Fibroblast of lung (primary cell): Measurements from ENCODE around the gene C10orf71. TPM values are rescaled to one million over a fixed set of nuclear protein-coding genes. Genes with fewer than 3 reads are reported as not detected.

Source experiments
- DNase-seq, 2 donors: peaks; one replicate each; pipeline versions ENCODE4 v3.0.0 to v3.0.0-alpha.2; 2010; ENCODE audit warnings: low read depth in 2 of 2
- H2AFZ ChIP-seq: 2 replicates; pipeline ENCODE4 v1.5.1; 2012; ENCODE audit warnings: low read length, control low read depth, inconsistent platforms
- H3K27ac ChIP-seq: 2 replicates; pipeline ENCODE4 v1.5.1; 2011; ENCODE audit warnings: low read length, control low read depth; ENCODE audit not compliant: insufficient read depth
- H3K27me3 ChIP-seq: 2 replicates; pipeline ENCODE4 v1.5.1; 2011; ENCODE audit warnings: mild to moderate bottlenecking, low read length; ENCODE audit not compliant: control insufficient read depth, insufficient read depth
- H3K36me3 ChIP-seq: 2 replicates; pipeline ENCODE4 v1.5.1; 2011; ENCODE audit warnings: low read length; ENCODE audit not compliant: control insufficient read depth, insufficient read depth
- H3K4me1 ChIP-seq: 2 replicates; pipeline ENCODE4 v1.5.1; 2011; ENCODE audit warnings: low read length; ENCODE audit not compliant: control insufficient read depth, insufficient read depth; ENCODE audit errors: extremely low read depth
- H3K4me2 ChIP-seq: 2 replicates; pipeline ENCODE4 v1.5.1; 2011; ENCODE audit warnings: low read length, control low read depth; ENCODE audit not compliant: insufficient read depth; ENCODE audit errors: extremely low read depth
- H3K4me3 ChIP-seq, 4 experiments: fragments of 200-600 bp in 1 of 4; sonication (generic) in 1 of 4; replicated peaks in 1 of 4; 2 replicates each; pipeline ENCODE4 v1.5.1; 2011 to 2016; ENCODE audit warnings: low read length in 4 of 4, low read depth in 3 of 4, mild to moderate bottlenecking in 3 of 4, control low read depth in 2 of 4, inconsistent platforms in 1 of 4, mixed read lengths in 1 of 4; ENCODE audit not compliant: insufficient read depth in 1 of 4; ENCODE audit errors: control extremely low read depth in 1 of 4
- H3K79me2 ChIP-seq: 2 replicates; pipeline ENCODE4 v1.5.1; 2012; ENCODE audit warnings: mild to moderate bottlenecking, low read length, inconsistent platforms; ENCODE audit not compliant: control insufficient read depth, insufficient read depth
- H3K9ac ChIP-seq: 2 replicates; pipeline ENCODE4 v1.5.1; 2011; ENCODE audit warnings: mild to moderate bottlenecking, low read length, control low read depth; ENCODE audit not compliant: insufficient read depth
- H3K9me3 ChIP-seq: 2 replicates; pipeline ENCODE4 v1.5.1; 2012; ENCODE audit warnings: low read depth, low read length; ENCODE audit not compliant: control insufficient read depth, insufficient read depth
- H4K20me1 ChIP-seq: 2 replicates; pipeline ENCODE4 v1.5.1; 2011; ENCODE audit warnings: low read length; ENCODE audit not compliant: control insufficient read depth, insufficient read depth; ENCODE audit errors: extremely low read depth
- EZH2 ChIP-seq: IDR thresholded peaks from 2 replicates; pipeline ENCODE4 v1.5.1; 2012; ENCODE audit warnings: low read length, control low read depth, mild to moderate bottlenecking; ENCODE audit errors: missing control alignments
- polyA plus RNA-seq, 2 donors: library from polyadenylated mRNA; depleted of rRNA in 1 of 2; stranded (reverse) in 1 of 2; unstranded in 1 of 2; fragments of >200 nt; gene quantifications; 2 replicates each; pipeline ENCODE4 v1.2.1, GENCODE V29; 2011 to 2012; ENCODE audit warnings: missing spikeins in 1 of 2
- total RNA-seq: library from RNA; depleted of rRNA; stranded (reverse); fragments of >200 nt; gene quantifications from 2 replicates; pipeline ENCODE4 v1.2.1, GENCODE V29; 2014
- TF ChIP-seq, protein P1 (sequence below), 2 donors: IDR thresholded peaks in 1 of 2; conservative IDR thresholded peaks in 1 of 2; 1 replicate in 1 of 2; 2 replicates in 1 of 2; pipeline ENCODE4 v1.5.1; 2011 to 2012; ENCODE audit warnings: low read length in 2 of 2, control low read depth in 1 of 2, inconsistent platforms in 1 of 2, low read depth in 1 of 2, mild to moderate bottlenecking in 1 of 2

Gene C10orf71
- total and polyA plus RNA-seq, 2 donors (not counting 1 experiment from before 2014, with no cell fraction given): not detected

DNA sequence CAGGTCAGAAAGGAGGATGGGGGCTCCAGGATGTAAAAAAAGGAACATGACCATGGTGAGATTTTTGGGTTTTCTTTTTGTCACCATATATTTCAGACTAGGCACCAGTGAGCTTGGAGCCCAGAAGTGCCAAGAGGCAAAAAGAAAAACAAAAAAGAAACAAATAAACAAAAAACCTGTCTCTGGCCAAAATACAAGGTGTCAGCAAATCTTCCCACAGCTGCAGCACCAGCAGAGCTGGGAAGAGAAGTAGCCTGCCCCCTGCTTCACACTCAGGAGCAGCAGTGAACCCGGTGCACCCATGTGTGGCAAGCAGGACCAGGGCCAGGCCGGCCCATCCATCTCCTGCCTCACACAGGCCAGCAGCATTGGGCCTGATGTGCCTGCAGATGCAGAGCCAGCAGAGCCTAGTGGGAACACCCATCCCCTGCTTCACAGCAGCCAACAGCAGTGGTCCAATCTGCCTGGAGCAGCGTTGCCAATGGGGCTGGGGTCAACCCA lies 34.7 kb upstream of the C10orf71 start:
- H3K79me2 ChIP-seq: no peaks in the 10 kb centered on the region
- H3K9me3 ChIP-seq: no peaks in the 10 kb centered on the region
- H3K4me1 ChIP-seq: no peaks in the 10 kb centered on the region
- no peak overlapping the region for H3K4me2 ChIP-seq
- no peak overlapping the region for H2AFZ ChIP-seq
- no peak for DNase-seq
- TF ChIP-seq EZH2: no peak
- TF ChIP-seq, protein P1, sequence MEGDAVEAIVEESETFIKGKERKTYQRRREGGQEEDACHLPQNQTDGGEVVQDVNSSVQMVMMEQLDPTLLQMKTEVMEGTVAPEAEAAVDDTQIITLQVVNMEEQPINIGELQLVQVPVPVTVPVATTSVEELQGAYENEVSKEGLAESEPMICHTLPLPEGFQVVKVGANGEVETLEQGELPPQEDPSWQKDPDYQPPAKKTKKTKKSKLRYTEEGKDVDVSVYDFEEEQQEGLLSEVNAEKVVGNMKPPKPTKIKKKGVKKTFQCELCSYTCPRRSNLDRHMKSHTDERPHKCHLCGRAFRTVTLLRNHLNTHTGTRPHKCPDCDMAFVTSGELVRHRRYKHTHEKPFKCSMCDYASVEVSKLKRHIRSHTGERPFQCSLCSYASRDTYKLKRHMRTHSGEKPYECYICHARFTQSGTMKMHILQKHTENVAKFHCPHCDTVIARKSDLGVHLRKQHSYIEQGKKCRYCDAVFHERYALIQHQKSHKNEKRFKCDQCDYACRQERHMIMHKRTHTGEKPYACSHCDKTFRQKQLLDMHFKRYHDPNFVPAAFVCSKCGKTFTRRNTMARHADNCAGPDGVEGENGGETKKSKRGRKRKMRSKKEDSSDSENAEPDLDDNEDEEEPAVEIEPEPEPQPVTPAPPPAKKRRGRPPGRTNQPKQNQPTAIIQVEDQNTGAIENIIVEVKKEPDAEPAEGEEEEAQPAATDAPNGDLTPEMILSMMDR (conservative IDR thresholded peaks at IDR 0.05 in 1 of 2, IDR thresholded peaks at IDR 0.05 in 1 of 2; ENCODE audit: low read depth in 1 of 2, low read length in 2 of 2): no peak
- H3K36me3 ChIP-seq: no peaks in the 10 kb centered on the region
- H3K9ac ChIP-seq: no peak overlapping the region
- H3K4me3 ChIP-seq: no peak overlapping the region
- no peak overlapping the region for H3K27ac ChIP-seq
- peaks cover 3% of the 10 kb centered on the region for H3K27me3 ChIP-seq
- H4K20me1 ChIP-seq: no peaks in the 10 kb centered on the region

DNA sequence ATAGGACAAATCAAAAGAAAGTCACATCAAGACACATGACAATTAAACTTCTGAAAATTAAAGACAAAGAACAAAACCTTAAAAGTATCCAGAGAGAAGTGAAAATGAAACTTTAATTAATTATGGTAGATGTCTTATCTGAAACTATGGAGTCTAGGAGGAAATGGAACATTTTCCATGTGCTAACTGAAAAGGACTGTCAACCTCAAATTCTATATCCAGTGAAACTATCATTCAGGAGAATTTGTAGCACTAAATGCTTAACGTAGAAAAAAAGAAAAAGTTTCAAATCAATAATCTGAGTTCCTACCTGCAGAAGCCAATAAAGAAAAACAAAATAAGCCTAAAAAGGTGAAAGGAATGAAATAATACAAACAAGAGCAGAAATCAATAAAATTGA lies 33.1 kb upstream of the C10orf71 start:
- H4K20me1 ChIP-seq: no peaks in the 10 kb centered on the region
- no peaks in the 10 kb centered on the region for H3K9me3 ChIP-seq
- no peak overlapping the region for H3K9ac ChIP-seq
- TF ChIP-seq, protein P1 (conservative IDR thresholded peaks at IDR 0.05 in 1 of 2, IDR thresholded peaks at IDR 0.05 in 1 of 2; ENCODE audit: low read depth in 1 of 2, low read length in 2 of 2): no peak
- no peak for TF ChIP-seq EZH2
- no peak overlapping the region for H3K4me3 ChIP-seq
- no peaks in the 10 kb centered on the region for H3K79me2 ChIP-seq
- no peaks in the 10 kb centered on the region for H3K4me1 ChIP-seq
- no peaks in the 10 kb centered on the region for H3K36me3 ChIP-seq
- H3K27ac ChIP-seq: no peak overlapping the region
- H3K27me3 ChIP-seq: no peaks in the 10 kb centered on the region
- no peak overlapping the region for H3K4me2 ChIP-seq
- DNase-seq: no peak
- H2AFZ ChIP-seq: no peak overlapping the region

DNA sequence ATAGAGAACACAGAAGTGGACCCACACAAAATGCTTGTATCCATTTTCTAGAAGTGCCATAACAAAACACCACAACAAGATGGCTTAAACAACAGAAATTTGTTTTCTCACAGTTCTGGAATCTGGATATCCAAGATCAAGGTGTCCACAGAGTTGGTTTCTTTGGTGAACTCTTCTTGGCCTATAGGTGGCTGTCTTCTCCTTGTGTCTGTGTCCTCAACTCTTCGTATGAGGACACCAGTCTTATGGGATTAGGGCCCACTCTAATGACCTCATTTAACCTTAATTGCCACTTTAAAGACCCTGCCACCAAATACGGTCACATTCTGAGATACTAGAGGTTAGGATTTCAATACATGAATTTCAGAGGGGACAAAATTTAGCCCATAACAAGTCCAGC lies 30.8 kb upstream of the C10orf71 start:
- H3K4me3 ChIP-seq: no peak overlapping the region
- H2AFZ ChIP-seq: no peak overlapping the region
- H3K9ac ChIP-seq: no peak overlapping the region
- no peaks in the 10 kb centered on the region for H3K36me3 ChIP-seq
- no peak overlapping the region for H3K4me2 ChIP-seq
- no peak for DNase-seq
- no peak for TF ChIP-seq EZH2
- TF ChIP-seq, protein P1 (conservative IDR thresholded peaks at IDR 0.05 in 1 of 2, IDR thresholded peaks at IDR 0.05 in 1 of 2; ENCODE audit: low read depth in 1 of 2, low read length in 2 of 2): no peak
- no peak overlapping the region for H3K27ac ChIP-seq
- no peaks in the 10 kb centered on the region for H3K79me2 ChIP-seq
- H4K20me1 ChIP-seq: no peaks in the 10 kb centered on the region
- no peaks in the 10 kb centered on the region for H3K27me3 ChIP-seq
- H3K4me1 ChIP-seq: peaks cover 2% of the 10 kb centered on the region
- no peaks in the 10 kb centered on the region for H3K9me3 ChIP-seq
